ENCODE results near the gene PIGL. TPM values are rescaled to one million over a fixed set of nuclear protein-coding genes. Genes with fewer than 3 reads are reported as not detected.

The PIGL gene
- total and polyA plus RNA-seq, 2 of the 4 experiments (the other 2 are of a cell fraction) = 17.9 to 29.5 TPM

DNA sequence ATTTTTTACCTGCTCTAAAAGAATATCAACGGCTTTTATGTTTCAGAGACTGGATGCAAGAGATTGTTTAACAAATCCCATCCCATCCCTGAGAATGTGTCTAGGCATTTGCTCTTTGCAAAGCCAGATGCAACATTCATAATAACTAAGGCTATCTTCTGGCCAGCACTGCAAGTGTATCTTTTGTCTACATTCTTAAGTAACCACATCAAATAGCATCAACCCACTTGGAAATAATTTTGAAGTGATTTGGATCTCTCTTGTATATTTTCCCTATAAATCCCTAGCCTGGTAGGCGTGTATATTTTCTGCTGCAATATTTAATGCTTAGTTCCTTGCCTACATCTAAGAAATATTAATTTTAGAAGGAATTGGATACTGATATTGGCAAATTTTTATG, 64.3 kb downstream of the PIGL start:
- TF ChIP-seq, protein P1, sequence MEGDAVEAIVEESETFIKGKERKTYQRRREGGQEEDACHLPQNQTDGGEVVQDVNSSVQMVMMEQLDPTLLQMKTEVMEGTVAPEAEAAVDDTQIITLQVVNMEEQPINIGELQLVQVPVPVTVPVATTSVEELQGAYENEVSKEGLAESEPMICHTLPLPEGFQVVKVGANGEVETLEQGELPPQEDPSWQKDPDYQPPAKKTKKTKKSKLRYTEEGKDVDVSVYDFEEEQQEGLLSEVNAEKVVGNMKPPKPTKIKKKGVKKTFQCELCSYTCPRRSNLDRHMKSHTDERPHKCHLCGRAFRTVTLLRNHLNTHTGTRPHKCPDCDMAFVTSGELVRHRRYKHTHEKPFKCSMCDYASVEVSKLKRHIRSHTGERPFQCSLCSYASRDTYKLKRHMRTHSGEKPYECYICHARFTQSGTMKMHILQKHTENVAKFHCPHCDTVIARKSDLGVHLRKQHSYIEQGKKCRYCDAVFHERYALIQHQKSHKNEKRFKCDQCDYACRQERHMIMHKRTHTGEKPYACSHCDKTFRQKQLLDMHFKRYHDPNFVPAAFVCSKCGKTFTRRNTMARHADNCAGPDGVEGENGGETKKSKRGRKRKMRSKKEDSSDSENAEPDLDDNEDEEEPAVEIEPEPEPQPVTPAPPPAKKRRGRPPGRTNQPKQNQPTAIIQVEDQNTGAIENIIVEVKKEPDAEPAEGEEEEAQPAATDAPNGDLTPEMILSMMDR (conservative IDR thresholded peaks at IDR 0.05; ENCODE audit: low read depth, low read length) = no peak
- TF ChIP-seq MXI1 (IDR thresholded peaks at IDR 0.05; ENCODE audit: borderline replicate concordance, low read depth, low read length) = no peak
- TF ChIP-seq RAD21 (IDR thresholded peaks at IDR 0.05; ENCODE audit: low read length) = peak; percentile 19; the same call in 1 of the 2 replicates
- no peak for TF ChIP-seq MAZ (IDR thresholded peaks at IDR 0.05; ENCODE audit: borderline replicate concordance, low read depth, low read length)
- no peak for TF ChIP-seq CHD1 (IDR thresholded peaks at IDR 0.05; ENCODE audit: low read depth, low read length)
- TF ChIP-seq POLR2A (IDR thresholded peaks at IDR 0.05; ENCODE audit: low read depth, low read length) = no peak
- peak; percentile 58 for TF ChIP-seq FOS (IDR thresholded peaks at IDR 0.05; ENCODE audit: low read depth, low read length)
- no peak for TF ChIP-seq ELK1 (IDR thresholded peaks at IDR 0.05; ENCODE audit: borderline replicate concordance, low read depth, low read length)
- TF ChIP-seq BHLHE40 (IDR thresholded peaks at IDR 0.05; ENCODE audit: low read depth, low read length) = 0 out of 2 replicates have a peak, but pooled peaks have one; percentile 30
- peak; percentile 95 for TF ChIP-seq RCOR1 (IDR thresholded peaks at IDR 0.05; ENCODE audit: insufficient replicate concordance, low read length)
- TF ChIP-seq CEBPB (IDR thresholded peaks at IDR 0.05; ENCODE audit: low read depth, low read length) = 0 out of 2 replicates have a peak, but pooled peaks have one; percentile 20
- no peak for TF ChIP-seq RFX5 (IDR thresholded peaks at IDR 0.05; ENCODE audit: low read depth, low read length)
- TF ChIP-seq USF2 (IDR thresholded peaks at IDR 0.05; ENCODE audit: low read depth, low read length) = no peak
- H3K56ac ChIP-seq (ENCODE audit: extremely low read depth, insufficient read depth, low read length) = no peak overlapping the region
- peaks cover 3 to 25% of the 10 kb centered on the region in 2 experiments; a peak in 2 of 4 replicates for H3K79me1 ChIP-seq (ENCODE audit: low read depth in 1 of 2, low read length in 2 of 2)
- ATAC-seq (ENCODE audit: low read depth) (peak; percentile 33), DNase-seq (peak; percentile 96)
- in situ Hi-C loops (cut with MboI; ENCODE audit: low sequenced_read_pairs) (no loop called here), intact Hi-C loops (cut with micrococcal nuclease) (no loop called here), dilution Hi-C loops (cut with HindIII; ENCODE audit: low sequenced_read_pairs, unreplicated experiment) (no loop called here)
- H2AK9ac ChIP-seq (replicated peaks; ENCODE audit: low read depth, low read length, poor library complexity) = no peak overlapping the region
- CTCF ChIA-PET = no interaction called here
- H2BK20ac ChIP-seq (ENCODE audit: low read depth, low read length) = peak overlapping the region; percentile 97; the same call in 1 of the 2 replicates
- H3K36me3 ChIP-seq (ENCODE audit: control insufficient read depth, insufficient read depth, low read length) = no peaks in the 10 kb centered on the region
- POLR2A ChIA-PET (ENCODE audit: unreplicated experiment) = no interaction called here
- H3K23ac ChIP-seq (ENCODE audit: low read depth, low read length) = no peak overlapping the region
- peaks cover 18% of the 10 kb centered on the region for H3K4me1 ChIP-seq (ENCODE audit: control insufficient read depth, insufficient read depth, low read length)
- no peaks in the 10 kb centered on the region for H3K9me3 ChIP-seq (ENCODE audit: control insufficient read depth, insufficient read depth, low read length)
- H2BK120ac ChIP-seq (ENCODE audit: low read depth, low read length) = peak overlapping the region; percentile 98
- no CpG with 5 or more reads among the region's 2 CpGs for WGBS, 2 experiments (ENCODE audit: extremely low coverage in 2 of 2, insufficient read length in 1 of 2)
- no peak overlapping the region for H3K14ac ChIP-seq (replicated peaks; ENCODE audit: low read depth, low read length)
- H4K91ac ChIP-seq (ENCODE audit: insufficient read depth, low read depth, low read length) = no peak overlapping the region
- peak overlapping the region; percentile 48 for H2BK5ac ChIP-seq (ENCODE audit: low read depth, low read length, poor library complexity, severe bottlenecking)
- H3K18ac ChIP-seq (ENCODE audit: low read depth, low read length) = no peak overlapping the region
- H3K9me1 ChIP-seq (ENCODE audit: insufficient read depth, low read length) = peaks cover 23% of the 10 kb centered on the region
- no peak overlapping the region for H3K9ac ChIP-seq (ENCODE audit: low read depth, low read length)
- peaks cover 6% of the 10 kb centered on the region; the same call in 1 of the 2 replicates for H4K20me1 ChIP-seq (ENCODE audit: insufficient read depth, low read length)
- peak overlapping the region; percentile 96; the same call in 1 of the 2 replicates for H3K4ac ChIP-seq (ENCODE audit: low read depth, low read length)
- peak overlapping the region; percentile 63; the same call in 1 of the 2 replicates for H3K4me2 ChIP-seq (ENCODE audit: low read depth, low read length)
- no TSS peak for BruUV-seq (replicated peaks)
- no peak overlapping the region for H3K27ac ChIP-seq (ENCODE audit: insufficient read depth, low read length)
- no peak overlapping the region for H2AK5ac ChIP-seq (ENCODE audit: low read depth, low read length)
- no peak overlapping the region for H4K8ac ChIP-seq (ENCODE audit: low read depth in 2 of 2, low read length in 2 of 2)
- H3K4me3 ChIP-seq (ENCODE audit: insufficient read depth, low read depth, low read length) = no peak overlapping the region
- H2BK15ac ChIP-seq (ENCODE audit: low read depth, low read length) = no peak overlapping the region
- no peak overlapping the region for H2AFZ ChIP-seq (replicated peaks; ENCODE audit: low read length, poor library complexity)
- no peak overlapping the region for H4K5ac ChIP-seq (ENCODE audit: low read depth, low read length)
- H3K27me3 ChIP-seq (ENCODE audit: control insufficient read depth, insufficient read depth, low read length) = no peaks in the 10 kb centered on the region
